Stimulated activated CD4-positive, alpha-beta T cell treated with anti-CD3 and anti-CD28 coated beads, TNF-alpha, amount 100 ng/mL, for 24 hours (primary cell): Measurements from ENCODE around the gene CYB5R3.
"Not testable (repeated sequence)": the region's sequence is repeated elsewhere in the genome, so short reads cannot be mapped to it uniquely, and the experiment has no call there.

Experiments
- DNase-seq, 3 experiments: peaks; one replicate each; pipeline ENCODE4 v3.0.0-alpha.2; 2020; ENCODE audit warnings: low read depth in 3 of 3

The CYB5R3 gene

GRCh38 chr22:42567950-42568349 is 81.2 kb downstream of the CYB5R3 start:
- DNase-seq = not testable (repeated sequence)
